K562 (cell line): ENCODE data around the gene ZNF12. TPM values are rescaled to one million over a fixed set of nuclear protein-coding genes. Genes with fewer than 3 reads are reported as not detected.
A peak's percentile ranks its signal among the peaks of the same experiment; 100 is the strongest.

Experiments
- ARNT ChIP-seq, 2 experiments: fragments of 450-650 bp; IDR thresholded peaks; 2 replicates each; pipeline ENCODE4 v1.6.1; 2016; ENCODE audit warnings: mild to moderate bottlenecking in 1 of 2
- CBX1 ChIP-seq: sonication (generic); IDR thresholded peaks from 2 replicates; pipeline ENCODE4 v1.6.1; 2016; ENCODE audit warnings: antibody characterized with exemption, low read depth, mild to moderate bottlenecking
- CHD2 ChIP-seq: IDR thresholded peaks from 2 replicates; pipeline ENCODE4 v1.6.1; 2011; ENCODE audit warnings: low read depth, low read length
- HOXB6 ChIP-seq: fragments of 250-450 bp; sonication (Bioruptor Pico); IDR thresholded peaks from 2 replicates; pipeline ENCODE4 v1.5.1; 2022; ENCODE audit warnings: mild to moderate bottlenecking, borderline replicate concordance
- KDM5B ChIP-seq: fragments of 200-600 bp; sonication (generic); IDR thresholded peaks from 2 replicates; pipeline ENCODE4 v1.6.1; 2012; ENCODE audit warnings: low read depth, mild to moderate bottlenecking, moderate library complexity, low read length, control low read depth, inconsistent platforms; ENCODE audit not compliant: insufficient replicate concordance
- MTA3 ChIP-seq: fragments of 450-650 bp; formaldehyde crosslinking; IDR thresholded peaks from 2 replicates; pipeline ENCODE4 v1.6.1; 2017; ENCODE audit warnings: mild to moderate bottlenecking, borderline replicate concordance
- POLR3G ChIP-seq: IDR thresholded peaks from 2 replicates; pipeline ENCODE4 v1.6.1; 2011; ENCODE audit not compliant: insufficient read length, insufficient replicate concordance; ENCODE audit errors: extremely low read depth
- STAT5A ChIP-seq: IDR thresholded peaks from 2 replicates; pipeline ENCODE4 v1.6.1; 2012; ENCODE audit warnings: low read length, inconsistent platforms, borderline replicate concordance
- TEAD4 ChIP-seq, 2 experiments: sonication (generic) in 1 of 2; formaldehyde crosslinking in 1 of 2; IDR thresholded peaks; 2 replicates each; pipeline versions ENCODE4 v1.6.1 to v1.8.0; 2012 to 2022; ENCODE audit warnings: borderline replicate concordance in 1 of 2, inconsistent platforms in 1 of 2, low read length in 1 of 2, mild to moderate bottlenecking in 1 of 2, missing genetic modification reagents in 1 of 2
- ZNF3 ChIP-seq: fragments of 250-450 bp; sonication (Bioruptor Pico); IDR thresholded peaks from 2 replicates; pipeline ENCODE4 v1.5.0; 2021; ENCODE audit warnings: mild to moderate bottlenecking, moderate library complexity
- ZZZ3 ChIP-seq: fragments of 450-650 bp; IDR thresholded peaks from 2 replicates; pipeline ENCODE4 v1.6.1; 2016; ENCODE audit warnings: antibody characterized with exemption, mild to moderate bottlenecking, moderate library complexity
- polyA plus RNA-seq, 8 experiments: library from polyadenylated mRNA; depleted of rRNA in 4 of 8; stranded (reverse) in 5 of 8; unstranded in 3 of 8; fragments of >200 nt; fragmentation: Nextera tagmentation in 2 of 8; fragmentation: Illumina TruSeq in 1 of 8; extraction: Ambion mirVana in 2 of 8; extraction: Trizol in 1 of 8; gene quantifications; 2 replicates each; pipeline versions ENCODE4 v1.2.1 to v1.2.3, GENCODE V29; 2011 to 2014; ENCODE audit warnings: inconsistent platforms in 1 of 8, missing spikeins in 1 of 8
- total RNA-seq, 7 experiments: library from RNA; depleted of rRNA in 6 of 7; stranded (reverse); fragments of >200 nt in 6 of 7; fragmentation: Illumina TruSeq in 2 of 7; extraction: Trizol in 2 of 7; gene quantifications; 2 replicates each; pipeline versions ENCODE4 v1.2.1 to v1.2.3, GENCODE V29; 2011 to 2021; ENCODE audit warnings: low replicate concordance in 1 of 7
- TF ChIP-seq, protein P1 (sequence below), 2 experiments: fragments of 450-650 bp; formaldehyde crosslinking in 1 of 2; IDR thresholded peaks; 2 replicates each; pipeline versions ENCODE4 v1.4.0 to v1.6.1; 2014 to 2020; ENCODE audit warnings: mild to moderate bottlenecking in 2 of 2, borderline replicate concordance in 1 of 2, low read depth in 1 of 2
- TF ChIP-seq, protein P2 (sequence below): fragments of 450-650 bp; IDR thresholded peaks from 2 replicates; pipeline ENCODE4 v1.6.1; 2018; ENCODE audit warnings: mild to moderate bottlenecking, low read depth; ENCODE audit not compliant: partially characterized antibody
- TF ChIP-seq, protein P3 (sequence below): fragments of 250-450 bp; sonication (Bioruptor Pico); IDR thresholded peaks from 2 replicates; pipeline ENCODE4 v1.5.1; 2021; ENCODE audit warnings: mild to moderate bottlenecking

The ZNF12 gene
- total and polyA plus RNA-seq, 9 of the 15 experiments (the other 6 are each of a cell fraction or from before 2014, with no cell fraction given) = 5.8 to 32.3 (median 18.9) TPM

DNA sequence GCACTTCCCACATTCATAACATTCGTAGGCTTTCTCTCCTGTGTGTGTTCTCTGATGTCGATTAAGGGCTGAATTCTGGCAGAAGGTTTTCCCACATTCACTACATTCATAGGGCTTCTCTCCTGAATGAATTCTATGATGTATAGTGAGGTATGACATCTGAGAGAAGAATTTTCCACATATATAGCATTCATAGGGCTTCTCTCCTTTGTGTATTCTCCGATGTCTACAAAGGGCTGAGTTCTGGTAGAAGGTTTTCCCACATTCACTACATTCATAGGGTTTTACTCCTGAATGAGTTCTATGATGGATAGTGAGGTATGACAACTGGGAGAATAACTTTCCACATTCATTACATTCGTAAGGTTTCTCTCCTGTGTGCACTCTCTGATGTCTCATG is 15.6 kb downstream of the ZNF12 start (continued):
- TF ChIP-seq TEAD4 (IDR thresholded peaks at IDR 0.05; ENCODE audit: low read length) = peak; percentile 68
- TF ChIP-seq TEAD4 (CRISPR knock-in tag; IDR thresholded peaks at IDR 0.05; ENCODE audit: borderline replicate concordance) = no peak
- TF ChIP-seq ZNF3 (CRISPR knock-in tag) = no peak
- no peak for TF ChIP-seq POLR3G
- TF ChIP-seq, protein P1, sequence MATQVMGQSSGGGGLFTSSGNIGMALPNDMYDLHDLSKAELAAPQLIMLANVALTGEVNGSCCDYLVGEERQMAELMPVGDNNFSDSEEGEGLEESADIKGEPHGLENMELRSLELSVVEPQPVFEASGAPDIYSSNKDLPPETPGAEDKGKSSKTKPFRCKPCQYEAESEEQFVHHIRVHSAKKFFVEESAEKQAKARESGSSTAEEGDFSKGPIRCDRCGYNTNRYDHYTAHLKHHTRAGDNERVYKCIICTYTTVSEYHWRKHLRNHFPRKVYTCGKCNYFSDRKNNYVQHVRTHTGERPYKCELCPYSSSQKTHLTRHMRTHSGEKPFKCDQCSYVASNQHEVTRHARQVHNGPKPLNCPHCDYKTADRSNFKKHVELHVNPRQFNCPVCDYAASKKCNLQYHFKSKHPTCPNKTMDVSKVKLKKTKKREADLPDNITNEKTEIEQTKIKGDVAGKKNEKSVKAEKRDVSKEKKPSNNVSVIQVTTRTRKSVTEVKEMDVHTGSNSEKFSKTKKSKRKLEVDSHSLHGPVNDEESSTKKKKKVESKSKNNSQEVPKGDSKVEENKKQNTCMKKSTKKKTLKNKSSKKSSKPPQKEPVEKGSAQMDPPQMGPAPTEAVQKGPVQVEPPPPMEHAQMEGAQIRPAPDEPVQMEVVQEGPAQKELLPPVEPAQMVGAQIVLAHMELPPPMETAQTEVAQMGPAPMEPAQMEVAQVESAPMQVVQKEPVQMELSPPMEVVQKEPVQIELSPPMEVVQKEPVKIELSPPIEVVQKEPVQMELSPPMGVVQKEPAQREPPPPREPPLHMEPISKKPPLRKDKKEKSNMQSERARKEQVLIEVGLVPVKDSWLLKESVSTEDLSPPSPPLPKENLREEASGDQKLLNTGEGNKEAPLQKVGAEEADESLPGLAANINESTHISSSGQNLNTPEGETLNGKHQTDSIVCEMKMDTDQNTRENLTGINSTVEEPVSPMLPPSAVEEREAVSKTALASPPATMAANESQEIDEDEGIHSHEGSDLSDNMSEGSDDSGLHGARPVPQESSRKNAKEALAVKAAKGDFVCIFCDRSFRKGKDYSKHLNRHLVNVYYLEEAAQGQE (IDR thresholded peaks at IDR 0.05; ENCODE audit: borderline replicate concordance) = no peak
- TF ChIP-seq, protein P1 (CRISPR knock-in tag; IDR thresholded peaks at IDR 0.05; ENCODE audit: low read depth) = no peak
- TF ChIP-seq MTA3 = peak; percentile 33; the same call in 1 of the 2 replicates
- TF ChIP-seq CBX1 = peak; percentile 59; the same call in 1 of the 2 replicates
- TF ChIP-seq, protein P2, sequence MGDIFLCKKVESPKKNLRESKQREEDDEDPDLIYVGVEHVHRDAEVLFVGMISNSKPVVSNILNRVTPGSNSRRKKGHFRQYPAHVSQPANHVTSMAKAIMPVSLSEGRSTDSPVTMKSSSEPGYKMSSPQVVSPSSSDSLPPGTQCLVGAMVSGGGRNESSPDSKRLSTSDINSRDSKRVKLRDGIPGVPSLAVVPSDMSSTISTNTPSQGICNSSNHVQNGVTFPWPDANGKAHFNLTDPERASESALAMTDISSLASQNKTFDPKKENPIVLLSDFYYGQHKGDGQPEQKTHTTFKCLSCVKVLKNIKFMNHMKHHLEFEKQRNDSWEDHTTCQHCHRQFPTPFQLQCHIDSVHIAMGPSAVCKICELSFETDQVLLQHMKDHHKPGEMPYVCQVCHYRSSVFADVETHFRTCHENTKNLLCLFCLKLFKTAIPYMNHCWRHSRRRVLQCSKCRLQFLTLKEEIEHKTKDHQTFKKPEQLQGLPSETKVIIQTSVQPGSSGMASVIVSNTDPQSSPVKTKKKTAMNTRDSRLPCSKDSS = peak; percentile 96
- TF ChIP-seq, protein P3, sequence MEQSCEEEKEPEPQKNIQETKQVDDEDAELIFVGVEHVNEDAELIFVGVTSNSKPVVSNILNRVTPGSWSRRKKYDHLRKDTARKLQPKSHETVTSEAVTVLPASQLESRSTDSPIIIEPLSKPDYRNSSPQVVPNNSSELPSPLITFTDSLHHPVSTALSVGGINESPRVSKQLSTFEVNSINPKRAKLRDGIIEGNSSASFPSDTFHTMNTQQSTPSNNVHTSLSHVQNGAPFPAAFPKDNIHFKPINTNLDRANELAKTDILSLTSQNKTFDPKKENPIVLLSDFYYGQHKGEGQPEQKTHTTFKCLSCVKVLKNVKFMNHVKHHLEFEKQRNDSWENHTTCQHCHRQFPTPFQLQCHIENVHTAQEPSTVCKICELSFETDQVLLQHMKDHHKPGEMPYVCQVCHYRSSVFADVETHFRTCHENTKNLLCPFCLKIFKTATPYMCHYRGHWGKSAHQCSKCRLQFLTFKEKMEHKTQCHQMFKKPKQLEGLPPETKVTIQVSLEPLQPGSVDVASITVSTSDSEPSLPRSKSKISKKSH = peak; percentile 90
- TF ChIP-seq CHD2 = 0 out of 2 replicates have a peak, but pooled peaks have one; percentile 3
- TF ChIP-seq HOXB6 (CRISPR knock-in tag) = no peak
- TF ChIP-seq ARNT (IDR thresholded peaks at IDR 0.05) = 0 out of 4 replicates have a peak, but pooled peaks of 1 of the 2 experiments have one; percentile 38
- TF ChIP-seq STAT5A = 0 out of 2 replicates have a peak, but pooled peaks have one; percentile 8
- TF ChIP-seq KDM5B = no peak
- TF ChIP-seq ZZZ3 = no peak
